C4-2B (cell line): ENCODE data around the gene SYNGR3.

Experiments
- ZFX ChIP-seq: fragments of 450-650 bp; IDR thresholded peaks from 2 replicates; pipeline ENCODE4 v1.6.1; 2017
- TF ChIP-seq, protein P1 (sequence below): fragments of 450-650 bp; conservative IDR thresholded peaks from 2 replicates; pipeline ENCODE4 v1.5.1; 2017; ENCODE audit warnings: mild to moderate bottlenecking

- TF ChIP-seq, protein P1, sequence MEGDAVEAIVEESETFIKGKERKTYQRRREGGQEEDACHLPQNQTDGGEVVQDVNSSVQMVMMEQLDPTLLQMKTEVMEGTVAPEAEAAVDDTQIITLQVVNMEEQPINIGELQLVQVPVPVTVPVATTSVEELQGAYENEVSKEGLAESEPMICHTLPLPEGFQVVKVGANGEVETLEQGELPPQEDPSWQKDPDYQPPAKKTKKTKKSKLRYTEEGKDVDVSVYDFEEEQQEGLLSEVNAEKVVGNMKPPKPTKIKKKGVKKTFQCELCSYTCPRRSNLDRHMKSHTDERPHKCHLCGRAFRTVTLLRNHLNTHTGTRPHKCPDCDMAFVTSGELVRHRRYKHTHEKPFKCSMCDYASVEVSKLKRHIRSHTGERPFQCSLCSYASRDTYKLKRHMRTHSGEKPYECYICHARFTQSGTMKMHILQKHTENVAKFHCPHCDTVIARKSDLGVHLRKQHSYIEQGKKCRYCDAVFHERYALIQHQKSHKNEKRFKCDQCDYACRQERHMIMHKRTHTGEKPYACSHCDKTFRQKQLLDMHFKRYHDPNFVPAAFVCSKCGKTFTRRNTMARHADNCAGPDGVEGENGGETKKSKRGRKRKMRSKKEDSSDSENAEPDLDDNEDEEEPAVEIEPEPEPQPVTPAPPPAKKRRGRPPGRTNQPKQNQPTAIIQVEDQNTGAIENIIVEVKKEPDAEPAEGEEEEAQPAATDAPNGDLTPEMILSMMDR = no peak; the same call in 1 of the 2 replicates
- no peak for TF ChIP-seq ZFX
Observed at GRCh38 chr16:2027024-2028010, 37.5 kb downstream of the SYNGR3 start.
